A549 (cell line): ENCODE measurements around the gene SERPINE1. TPM values are rescaled to one million over a fixed set of nuclear protein-coding genes. Genes with fewer than 3 reads are reported as not detected.
A peak's percentile ranks its signal among the peaks of the same experiment; 100 is the strongest.

Experiments used
- ATAC-seq, 2 experiments: fragments of 200-7000 bp in 1 of 2; fragments of >200 bp in 1 of 2; cut with Nextera tagmentation in 1 of 2; cut with Tn5 transposase in 1 of 2; 3 replicates each; pipeline versions ENCODE4 v1.8.0 to v1.9.1; 2018 to 2020; ENCODE audit warnings: mild to moderate bottlenecking in 1 of 2, moderate library complexity in 1 of 2
- CTCF ChIA-PET: fragments of 300-600 bp; sonication (Branson Sonifier 250); formaldehyde crosslinking; extraction: SDS; loops from one replicate; lab custom pipeline; 2021; ENCODE audit warnings: antibody characterized with exemption, inconsistent platforms; lab: Yijun Ruan, JAX
- POLR2A ChIA-PET: fragments of 350-600 bp; formaldehyde crosslinking; extraction: SDS; loops from one replicate; lab custom pipeline; 2021; ENCODE audit warnings: antibody characterized with exemption, inconsistent platforms; lab: Yijun Ruan, JAX
- DNase-seq, 2 experiments: peaks; one replicate each; pipeline versions ENCODE4 v3.0.0 to v3.0.0-alpha.2; 2011 to 2016; ENCODE audit warnings: low read depth in 1 of 2, low spot score in 1 of 2
- FAIRE-seq: peaks from 2 replicates; lab custom pipeline; 2011; peaks lifted over from hg19 to GRCh38; lab: Jason Lieb, UNC
- H3K27ac ChIP-seq, 2 experiments: fragments of >200 bp; sonication (Bioruptor Twin); formaldehyde crosslinking; 3 replicates each; pipeline ENCODE4 v1.5.1; 2016 to 2017
- H3K4me1 ChIP-seq: fragments of >200 bp; sonication (Bioruptor Twin); formaldehyde crosslinking; 3 replicates; pipeline ENCODE4 v1.6.1; 2016
- H3K4me2 ChIP-seq: fragments of >200 bp; sonication (Bioruptor Twin); formaldehyde crosslinking; 3 replicates; pipeline ENCODE4 v1.6.1; 2016
- H3K4me3 ChIP-seq: fragments of >200 bp; sonication (Bioruptor Twin); formaldehyde crosslinking; 3 replicates; pipeline ENCODE4 v1.5.1; 2016
- H3K9me3 ChIP-seq: fragments of >200 bp; sonication (Bioruptor Twin); formaldehyde crosslinking; 3 replicates; pipeline ENCODE4 v1.6.1; 2016
- BCL3 ChIP-seq: fragments of >200 bp; sonication (Bioruptor Twin); formaldehyde crosslinking; IDR thresholded peaks from 3 replicates; pipeline ENCODE4 v1.6.1; 2016
- CBX8 ChIP-seq: fragments of 200-600 bp; sonication (generic); IDR thresholded peaks from 2 replicates; pipeline ENCODE4 v1.6.1; 2016
- CEBPB ChIP-seq, 2 experiments: fragments of >200 bp in 1 of 2; sonication (Bioruptor Twin) in 1 of 2; formaldehyde crosslinking in 1 of 2; IDR thresholded peaks; 2 replicates each; pipeline ENCODE4 v1.6.1; 2012 to 2016
- CTCF ChIP-seq: fragments of >200 bp; sonication (Bioruptor Twin); formaldehyde crosslinking; IDR thresholded peaks from 3 replicates; pipeline ENCODE4 v1.5.1; 2016
- FOSB ChIP-seq: fragments of 250-450 bp; sonication (Bioruptor Pico); IDR thresholded peaks from 2 replicates; pipeline ENCODE4 v1.5.0; 2020; ENCODE audit warnings: mild to moderate bottlenecking, moderate library complexity
- HES2 ChIP-seq: fragments of >200 bp; sonication (Bioruptor Twin); formaldehyde crosslinking; IDR thresholded peaks from 2 replicates; pipeline ENCODE4 v1.6.1; 2016
- HEYL ChIP-seq: fragments of 250-450 bp; sonication (Bioruptor Pico); IDR thresholded peaks from 2 replicates; pipeline ENCODE4 v1.8.0; 2021; ENCODE audit warnings: mild to moderate bottlenecking, moderate library complexity
- HMGXB4 ChIP-seq: fragments of 250-450 bp; sonication (Bioruptor Pico); IDR thresholded peaks from 2 replicates; pipeline ENCODE4 v1.5.0; 2021; ENCODE audit warnings: mild to moderate bottlenecking, moderate library complexity, borderline replicate concordance
- HOXA7 ChIP-seq: fragments of 250-450 bp; sonication (Bioruptor Pico); IDR thresholded peaks from 2 replicates; pipeline ENCODE4 v1.5.0; 2020; ENCODE audit warnings: mild to moderate bottlenecking, moderate library complexity
- KDM1A ChIP-seq: fragments of 200-600 bp; sonication (generic); IDR thresholded peaks from 2 replicates; pipeline ENCODE4 v1.6.1; 2016; ENCODE audit warnings: low read depth, mild to moderate bottlenecking
- NPAS2 ChIP-seq: fragments of 250-450 bp; sonication (Bioruptor Pico); IDR thresholded peaks from 2 replicates; pipeline ENCODE4 v1.8.0; 2022; ENCODE audit warnings: mild to moderate bottlenecking, moderate library complexity, borderline replicate concordance
- PBX3 ChIP-seq: IDR thresholded peaks from 2 replicates; pipeline ENCODE4 v1.6.1; 2012
- POLR2A ChIP-seq: IDR thresholded peaks from 2 replicates; pipeline ENCODE4 v1.6.1; 2012; ENCODE audit warnings: mild to moderate bottlenecking, low read length
- REST ChIP-seq: fragments of 200-600 bp; sonication (generic); IDR thresholded peaks from 2 replicates; pipeline ENCODE4 v1.6.1; 2016; ENCODE audit warnings: antibody characterized with exemption, mild to moderate bottlenecking, moderate library complexity
- RNF2 ChIP-seq: fragments of 200-600 bp; sonication (generic); IDR thresholded peaks from 2 replicates; pipeline ENCODE4 v1.6.1; 2016; ENCODE audit warnings: low read depth, mild to moderate bottlenecking, antibody characterized with exemption, moderate library complexity, borderline replicate concordance
- SMC3 ChIP-seq: fragments of >200 bp; sonication (Bioruptor Twin); formaldehyde crosslinking; IDR thresholded peaks from 3 replicates; pipeline ENCODE4 v1.6.1; 2018; ENCODE audit warnings: inconsistent platforms
- TP53 ChIP-seq: fragments of 250-450 bp; sonication (Bioruptor Pico); IDR thresholded peaks from 2 replicates; pipeline ENCODE4 v1.5.0; 2021; ENCODE audit warnings: mild to moderate bottlenecking, moderate library complexity
- ZFP36 ChIP-seq: fragments of 450-650 bp; IDR thresholded peaks from 2 replicates; pipeline ENCODE4 v1.6.1; 2014; ENCODE audit warnings: borderline replicate concordance; ENCODE audit not compliant: partially characterized antibody
- ZSCAN20 ChIP-seq: fragments of 250-450 bp; sonication (Bioruptor Pico); IDR thresholded peaks from 2 replicates; pipeline ENCODE4 v1.8.0; 2022; ENCODE audit warnings: mild to moderate bottlenecking, moderate library complexity
- WGBS: methylation state at CpG from one replicate; pipeline ENCODE4 v1.1.6; 2017; ENCODE audit errors: missing lambda C conversion rate; 5-methylcytosine and 5-hydroxymethylcytosine counted together
- polyA plus RNA-seq, 4 experiments: library from polyadenylated mRNA; depleted of rRNA in 3 of 4; stranded (reverse); fragments of >200 nt; fragmentation: RNase III in 1 of 4; extraction: RNeasy Plus Mini Kit Qiagen cat#74134 plus additional on column Dnase treatment in 1 of 4; gene quantifications; 2 replicates in 3 of 4; 3 replicates in 1 of 4; pipeline ENCODE4 v1.2.3, GENCODE V29; 2011 to 2017

Gene SERPINE1
- polyA plus RNA-seq, 2 of the 4 experiments (the other 2 are of a cell fraction) = 286 to 355 TPM

GRCh38 chr7:101096957-101097347 is 30.0 kb upstream of the SERPINE1 start (continued):
- TF ChIP-seq HMGXB4 (CRISPR knock-in tag) (no peak), HES2 (no peak), CBX8 (no peak), CEBPB (IDR thresholded peaks at IDR 0.05) (no peak), PBX3 (no peak)

GRCh38 chr7:101097561-101097960 is 29.3 kb upstream of the SERPINE1 start:
- DNase-seq = no peak
- no peak for ATAC-seq
- CTCF ChIA-PET = interaction anchor here (1.0 to 20.0 kb wide), 7 partner anchors 11 to 185 kb away, joined by 3 to 600 read pairs (median 7); partner anchors contain the start of genes SERPINE1 and TRIM56
- no peak for FAIRE-seq
- Histone ChIP-seq H3K4me1 (peaks cover 62% of the 10 kb centered on the region), H3K9me3 (no peaks in the 10 kb centered on the region), H3K4me3 (no peak overlapping the region), H3K27ac (peak overlapping the region; percentile 55 to 94; a peak in 5 of 6 replicates), H3K4me2 (no peak overlapping the region)
- TF ChIP-seq CBX8 = no peak
- TF ChIP-seq ZFP36 = peak; percentile 86
- 86% methylated on average over 4 of the region's 4 CpGs for WGBS
- POLR2A ChIA-PET = no interaction called here

- 2% methylated on average over 24 of the region's 26 CpGs for WGBS
- ChIA-PET POLR2A (interaction anchor here (0.8 to 3.5 kb wide), 6 partner anchors 9 to 38 kb away, joined by 4 to 41 read pairs (median 13); partner anchors contain the start of genes SERPINE1 and TRIM56), CTCF (interaction anchor here (0.9 to 20.0 kb wide), 8 partner anchors 8 to 144 kb away, joined by 3 to 600 read pairs (median 4); partner anchors contain the start of genes FIS1 and SERPINE1)
- DNase-seq (peak; percentile 91 to 98), ATAC-seq (peak; percentile 90 to 96), FAIRE-seq (no peak)
- Histone ChIP-seq H3K4me2 (peak overlapping the region; percentile 73), H3K9me3 (no peaks in the 10 kb centered on the region), H3K4me3 (no peak overlapping the region; the same call in 2 of the 3 replicates), H3K4me1 (peaks cover 69% of the 10 kb centered on the region), H3K27ac (peak overlapping the region; percentile 94 to 99)
- TF ChIP-seq HMGXB4 (CRISPR knock-in tag) (no peak), RNF2 (no peak), NPAS2 (0 out of 2 replicates have a peak, but pooled peaks have one; percentile 72), SMC3 (peak; percentile 52; the same call in 2 of the 3 replicates), POLR2A (peak; percentile 22; the same call in 1 of the 2 replicates), HEYL (CRISPR knock-in tag) (peak; percentile 75), CTCF (no peak), ZSCAN20 (CRISPR knock-in tag) (no peak), HOXA7 (CRISPR knock-in tag) (0 out of 2 replicates have a peak, but pooled peaks have one; percentile 83), BCL3 (peak; percentile 68; the same call in 1 of the 3 replicates), FOSB (CRISPR knock-in tag) (peak; percentile 78; the same call in 1 of the 2 replicates), KDM1A (no peak), TP53 (CRISPR knock-in tag) (0 out of 2 replicates have a peak, but pooled peaks have one; percentile 3), REST (no peak)
These were observed 26.7 kb upstream of the SERPINE1 start for GRCh38 chr7:101099969-101100781.
